GM18867 (cell line): ENCODE data around the gene TPP2.
A peak's percentile ranks its signal among the peaks of the same experiment; 100 is the strongest.

Experiments
- ATAC-seq: cut with Tn5 transposase; IDR thresholded peaks from one replicate; pipeline ENCODE4 v1.9.1; 2021; ENCODE audit warnings: mild to moderate bottlenecking, moderate library complexity; ENCODE audit not compliant: unreplicated experiment

The TPP2 gene

GRCh38 chr13:102718746-102719145 lies 122.0 kb downstream of the TPP2 start:
- ATAC-seq, result no peak

GRCh38 chr13:102721800-102722231 lies 125.0 kb downstream of the TPP2 start:
- ATAC-seq, result no peak

DNA sequence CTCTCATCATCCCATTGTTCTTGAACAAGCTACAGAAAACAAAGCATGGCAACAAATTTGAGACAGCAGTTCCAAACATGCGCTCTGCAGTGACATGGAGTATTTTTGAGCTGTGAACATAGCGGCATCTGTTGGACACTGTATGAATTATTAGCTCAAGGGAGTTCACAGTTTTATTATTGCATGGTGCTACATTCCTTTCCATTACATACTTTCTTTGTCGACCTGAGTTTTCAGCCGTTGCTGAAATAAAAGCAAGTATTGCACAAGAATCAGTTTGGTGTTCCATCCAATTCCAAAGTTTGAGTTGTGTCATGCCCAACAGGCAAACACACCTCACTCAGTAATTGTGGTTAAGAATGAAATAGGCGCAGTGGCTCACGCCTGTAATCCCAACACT lies 128.1 kb downstream of the TPP2 start:
- ATAC-seq, result peak; percentile 64

GRCh38 chr13:102726430-102726829 lies 129.6 kb downstream of the TPP2 start:
- ATAC-seq, result no peak
